ENCODE data around the gene ARMCX1.
A peak's percentile ranks its signal among the peaks of the same experiment; 100 is the strongest.
"Not testable (repeated sequence)": the region's sequence is repeated elsewhere in the genome, so short reads cannot be mapped to it uniquely, and the experiment has no call there.

The ARMCX1 gene

GRCh38 chrX:101550362-101550750, at the start of gene ARMCX1:
ARMCX1 (plus strand) TSS chrX:101550547; CDS start chrX:101552931, 2,384 bp downstream.
- H3K4me3 Mint-ChIP-seq: peak within 1 kb of the TSS; percentile 77
- peak; percentile 46 for DNase-seq
- H3K27me3 Mint-ChIP-seq: peaks cover 50% of the 10 kb centered on the region
- peak within 1 kb of the TSS; percentile 50 for H3K27ac Mint-ChIP-seq
- no peaks in the 10 kb centered on the region for H3K9me3 Mint-ChIP-seq
- H3K4me1 Mint-ChIP-seq (ENCODE audit: low read depth): peaks cover 11% of the 10 kb centered on the region
- H3K36me3 Mint-ChIP-seq (ENCODE audit: low read depth): no peaks in the 10 kb centered on the region

DNA sequence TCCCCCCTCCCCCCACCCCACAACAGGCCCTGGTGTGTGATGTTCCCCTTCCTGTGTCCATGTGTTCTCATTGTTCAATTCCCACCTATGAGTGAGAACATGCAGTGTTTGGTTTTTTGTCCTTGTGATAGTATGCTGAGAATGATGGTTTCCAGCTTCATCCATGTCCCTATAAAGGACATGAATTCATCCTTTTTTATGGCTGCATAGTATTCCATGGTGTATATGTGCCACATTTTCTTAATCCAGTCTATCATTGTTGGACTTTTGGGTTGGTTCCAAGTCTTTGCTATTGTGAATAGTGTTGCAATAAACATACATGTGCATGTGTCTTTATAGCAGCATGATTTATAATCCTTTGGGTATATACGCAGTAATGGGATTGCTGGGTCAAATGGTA, 47.4 kb upstream of the ARMCX1 start:
- not testable (repeated sequence) for DNase-seq; H3K27me3 Mint-ChIP-seq; H3K27ac Mint-ChIP-seq; H3K4me1 Mint-ChIP-seq (ENCODE audit: low read depth); H3K36me3 Mint-ChIP-seq (ENCODE audit: low read depth); H3K4me3 Mint-ChIP-seq; H3K9me3 Mint-ChIP-seq

DNA sequence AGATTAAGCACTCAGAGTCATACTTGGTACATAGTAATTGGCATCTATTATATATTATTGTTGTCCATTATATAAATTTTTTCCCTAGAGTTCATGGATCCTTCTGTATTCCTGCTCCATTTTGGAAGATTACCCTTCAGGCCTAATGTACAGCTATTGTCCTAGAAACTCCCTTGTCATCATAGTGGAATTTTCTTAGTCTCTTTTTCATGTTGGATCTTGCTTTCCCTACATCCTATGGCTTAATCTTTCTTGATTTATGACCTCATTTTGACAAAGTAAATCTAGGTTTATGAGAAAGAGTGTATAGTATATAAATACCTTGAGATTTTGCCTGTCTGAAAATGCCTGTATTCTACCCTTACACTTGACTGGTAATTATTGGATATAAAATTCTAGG, 43.0 kb upstream of the ARMCX1 start:
- H3K9me3 Mint-ChIP-seq: no peaks in the 10 kb centered on the region
- DNase-seq: no peak
- H3K27ac Mint-ChIP-seq: no peak overlapping the region
- peaks cover 15% of the 10 kb centered on the region for H3K27me3 Mint-ChIP-seq
- no peaks in the 10 kb centered on the region for H3K4me1 Mint-ChIP-seq (ENCODE audit: low read depth)
- H3K36me3 Mint-ChIP-seq (ENCODE audit: low read depth): no peaks in the 10 kb centered on the region
- H3K4me3 Mint-ChIP-seq: no peak overlapping the region

- peaks cover 19% of the 10 kb centered on the region for H3K27me3 Mint-ChIP-seq
- no peaks in the 10 kb centered on the region for H3K9me3 Mint-ChIP-seq
- H3K4me3 Mint-ChIP-seq: no peak overlapping the region
- H3K27ac Mint-ChIP-seq: no peak overlapping the region
- no peaks in the 10 kb centered on the region for H3K4me1 Mint-ChIP-seq (ENCODE audit: low read depth)
- H3K36me3 Mint-ChIP-seq (ENCODE audit: low read depth): no peaks in the 10 kb centered on the region
- DNase-seq: no peak
Measured at GRCh38 chrX:101507986-101508385, 42.4 kb upstream of the ARMCX1 start.

DNA sequence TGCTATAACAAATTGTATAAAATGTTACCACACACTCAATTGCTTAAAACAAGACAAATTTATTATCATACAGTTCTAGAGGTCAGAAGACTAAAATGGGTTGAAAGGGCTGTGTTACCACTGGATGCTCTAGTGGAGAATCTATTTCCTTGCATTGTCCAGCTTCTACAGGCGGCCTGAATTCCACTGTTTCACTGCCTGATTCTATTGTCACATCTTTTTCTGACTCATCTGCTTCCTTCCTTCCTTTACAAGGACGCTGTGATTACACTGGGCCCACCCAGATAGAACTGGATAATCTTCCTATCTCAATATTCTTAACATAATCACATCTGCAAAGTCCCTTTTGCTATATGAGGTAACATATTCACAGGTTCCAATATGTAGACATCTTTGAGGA, 19.4 kb upstream of the ARMCX1 start:
- Mint-ChIP-seq H3K4me3 (no peak overlapping the region), H3K27ac (no peak overlapping the region), H3K27me3 (peaks cover 18% of the 10 kb centered on the region), H3K4me1 (ENCODE audit: low read depth) (no peaks in the 10 kb centered on the region), H3K9me3 (peaks cover 2% of the 10 kb centered on the region), H3K36me3 (ENCODE audit: low read depth) (no peaks in the 10 kb centered on the region)
- no peak for DNase-seq

GRCh38 chrX:101539116-101539515, 11.2 kb upstream of the ARMCX1 start:
- peaks cover 4% of the 10 kb centered on the region for H3K9me3 Mint-ChIP-seq
- H3K27ac Mint-ChIP-seq: no peak overlapping the region
- no peak for DNase-seq
- H3K4me1 Mint-ChIP-seq (ENCODE audit: low read depth): no peaks in the 10 kb centered on the region
- no peak overlapping the region for H3K4me3 Mint-ChIP-seq
- H3K27me3 Mint-ChIP-seq: peaks cover 25% of the 10 kb centered on the region
- H3K36me3 Mint-ChIP-seq (ENCODE audit: low read depth): no peaks in the 10 kb centered on the region

GRCh38 chrX:101550751-101551379, 518 bp downstream of the ARMCX1 start:
- H3K4me1 Mint-ChIP-seq (ENCODE audit: low read depth): peaks cover 11% of the 10 kb centered on the region
- H3K4me3 Mint-ChIP-seq: peak overlapping the region; percentile 77
- H3K27me3 Mint-ChIP-seq: peaks cover 50% of the 10 kb centered on the region
- no peaks in the 10 kb centered on the region for H3K9me3 Mint-ChIP-seq
- no peaks in the 10 kb centered on the region for H3K36me3 Mint-ChIP-seq (ENCODE audit: low read depth)
- DNase-seq: no peak
- no peak overlapping the region for H3K27ac Mint-ChIP-seq

- DNase-seq: no peak
- no peak overlapping the region for H3K27ac Mint-ChIP-seq
- H3K4me3 Mint-ChIP-seq: peak overlapping the region; percentile 77
- H3K4me1 Mint-ChIP-seq (ENCODE audit: low read depth): peaks cover 11% of the 10 kb centered on the region
- peaks cover 50% of the 10 kb centered on the region for H3K27me3 Mint-ChIP-seq
- H3K36me3 Mint-ChIP-seq (ENCODE audit: low read depth): no peaks in the 10 kb centered on the region
- no peaks in the 10 kb centered on the region for H3K9me3 Mint-ChIP-seq
Measured at GRCh38 chrX:101551380-101551767, 1.0 kb downstream of the ARMCX1 start.

DNA sequence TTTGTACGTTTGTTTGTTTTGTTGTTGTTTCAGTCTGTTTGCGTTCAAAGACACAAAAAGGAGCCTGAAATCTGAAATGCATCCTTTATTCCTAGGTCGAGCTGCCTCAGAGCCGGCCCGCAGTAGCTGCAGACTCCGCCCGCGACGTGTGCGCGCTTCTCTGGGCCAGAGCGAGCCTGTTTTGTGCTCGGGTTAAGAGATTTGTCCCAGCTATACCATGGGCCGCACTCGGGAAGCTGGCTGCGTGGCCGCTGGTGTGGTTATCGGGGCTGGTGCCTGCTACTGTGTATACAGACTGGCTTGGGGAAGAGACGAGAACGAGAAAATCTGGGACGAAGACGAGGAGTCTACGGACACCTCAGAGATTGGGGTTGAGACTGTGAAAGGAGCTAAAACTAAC, 2.4 kb downstream of the ARMCX1 start:
- Mint-ChIP-seq H3K27me3 (peaks cover 54% of the 10 kb centered on the region), H3K9me3 (no peaks in the 10 kb centered on the region), H3K4me1 (ENCODE audit: low read depth) (peaks cover 11% of the 10 kb centered on the region), H3K4me3 (no peak overlapping the region), H3K27ac (no peak overlapping the region), H3K36me3 (ENCODE audit: low read depth) (no peaks in the 10 kb centered on the region)
- no peak for DNase-seq

DNA sequence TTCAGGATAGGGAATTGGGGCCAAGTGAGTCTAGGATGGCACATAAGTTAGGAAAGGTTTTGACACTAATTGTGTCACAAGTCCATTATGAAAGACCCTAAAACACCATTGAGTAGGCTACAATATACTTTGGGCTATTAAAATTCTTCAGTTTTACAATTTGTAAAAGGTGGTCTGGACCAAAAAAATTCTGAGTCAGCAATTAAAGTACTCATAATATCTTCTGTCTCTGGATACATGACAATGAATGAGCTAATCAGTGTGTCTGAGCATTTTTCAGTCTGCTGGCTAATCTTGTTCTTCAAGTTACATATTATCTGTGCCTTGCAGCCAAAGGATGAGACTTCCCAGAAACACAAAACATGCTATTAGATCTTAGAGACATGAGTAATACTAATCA, 14.3 kb downstream of the ARMCX1 start:
- no peak for DNase-seq
- Mint-ChIP-seq H3K36me3 (ENCODE audit: low read depth) (no peaks in the 10 kb centered on the region), H3K4me3 (no peak overlapping the region), H3K4me1 (ENCODE audit: low read depth) (no peaks in the 10 kb centered on the region), H3K9me3 (peaks cover 2% of the 10 kb centered on the region), H3K27ac (no peak overlapping the region), H3K27me3 (peaks cover 52% of the 10 kb centered on the region)

DNA sequence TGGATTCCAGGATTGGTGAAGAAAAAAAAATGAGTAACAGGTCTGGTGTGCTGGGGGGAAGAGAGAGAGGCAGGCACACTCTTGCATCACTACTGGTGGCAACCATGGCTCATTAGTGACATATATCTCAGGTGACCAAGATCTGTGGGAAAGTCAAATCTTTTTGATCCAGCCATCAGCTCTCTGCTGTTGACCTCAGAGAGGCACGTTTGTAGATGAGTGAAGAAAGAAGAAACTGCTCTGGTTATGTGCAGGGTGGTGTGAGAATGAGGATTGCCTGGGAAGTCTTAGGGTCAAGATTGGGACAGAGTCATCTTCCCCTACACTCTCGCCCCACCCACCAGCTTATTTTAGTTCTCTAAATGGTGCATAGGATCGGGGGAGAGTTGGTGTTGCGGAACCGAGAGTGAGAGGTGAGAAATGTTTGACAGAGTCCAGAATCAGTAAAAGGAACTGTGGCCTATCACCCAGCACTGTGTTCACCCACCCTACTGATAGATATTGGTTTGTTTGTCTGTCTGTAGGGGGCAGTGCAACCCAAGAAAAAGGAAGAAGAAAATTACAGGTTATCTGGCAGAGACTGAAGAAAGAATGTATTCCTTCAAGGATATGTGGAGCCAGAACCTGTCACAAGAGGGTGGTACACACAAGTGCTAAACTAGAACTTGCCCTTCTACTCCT, 45.5 kb downstream of the ARMCX1 start:
- Mint-ChIP-seq H3K36me3 (ENCODE audit: low read depth) (no peaks in the 10 kb centered on the region), H3K27me3 (peaks cover 53% of the 10 kb centered on the region), H3K27ac (no peak overlapping the region), H3K4me3 (no peak overlapping the region), H3K4me1 (ENCODE audit: low read depth) (no peaks in the 10 kb centered on the region), H3K9me3 (no peaks in the 10 kb centered on the region)
- no peak for DNase-seq

DNA sequence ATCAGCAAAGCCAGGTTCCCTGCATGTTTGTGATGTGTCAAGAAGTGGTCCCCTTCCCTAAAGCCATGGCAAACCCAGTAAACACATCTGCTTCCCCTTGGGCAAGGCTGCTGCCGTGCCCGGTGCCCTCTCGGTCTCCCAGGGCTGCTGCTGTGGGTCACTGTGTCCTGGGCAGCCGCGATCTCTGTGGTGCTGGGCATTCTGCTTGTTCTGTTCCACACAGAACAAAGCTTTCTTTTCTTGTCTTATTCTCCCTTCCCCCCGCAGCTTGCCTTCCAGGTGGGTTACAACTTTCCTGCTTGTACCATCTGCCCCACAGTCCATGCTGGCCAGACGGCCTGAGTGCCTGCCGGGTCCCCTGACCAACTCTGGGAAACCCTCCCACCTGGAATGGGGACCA, 49.2 kb downstream of the ARMCX1 start:
- H3K4me1 Mint-ChIP-seq (ENCODE audit: low read depth); H3K36me3 Mint-ChIP-seq (ENCODE audit: low read depth); DNase-seq; H3K4me3 Mint-ChIP-seq; H3K27ac Mint-ChIP-seq; H3K9me3 Mint-ChIP-seq: not testable (repeated sequence)
- peaks cover 33% of the 10 kb centered on the region for H3K27me3 Mint-ChIP-seq

GRCh38 chrX:101602077-101602476, 51.7 kb downstream of the ARMCX1 start:
- no peak overlapping the region for H3K4me3 Mint-ChIP-seq
- DNase-seq: no peak
- H3K4me1 Mint-ChIP-seq (ENCODE audit: low read depth): no peaks in the 10 kb centered on the region
- H3K27ac Mint-ChIP-seq: no peak overlapping the region
- peaks cover 20% of the 10 kb centered on the region for H3K27me3 Mint-ChIP-seq
- H3K36me3 Mint-ChIP-seq (ENCODE audit: low read depth): no peaks in the 10 kb centered on the region
- no peaks in the 10 kb centered on the region for H3K9me3 Mint-ChIP-seq

Data from activated T-cell treated with anti-CD3 and anti-CD28 coated beads, Interleukin-2, amount 50 U/mL, for 24 hours (primary cell).